HCT116 (cell line): ENCODE results near the gene SYDE1. TPM values are rescaled to one million over a fixed set of nuclear protein-coding genes. Genes with fewer than 3 reads are reported as not detected.

Source experiments
- ATAC-seq: fragments of 200-7000 bp; cut with Tn5 transposase; 2 replicates; pipeline ENCODE4 v1.9.1; 2020; ENCODE audit warnings: mild to moderate bottlenecking, moderate library complexity
- BruUV-seq: library from RNA; stranded (reverse); fragments of 400-500 nt; replicated peaks from 2 replicates; lab custom pipeline; 2021; lab: Mats Ljungman, UMichigan
- CTCF ChIA-PET: fragments of 300-600 bp; sonication (Branson Sonifier 250); formaldehyde crosslinking; loops from one replicate; lab custom pipeline; 2021; ENCODE audit warnings: antibody characterized with exemption; lab: Charles Lee
- POLR2A ChIA-PET: fragments of 300-600, 350-600 bp; sonication (Branson Sonifier 250); formaldehyde crosslinking; loops from one replicate; lab custom pipeline; 2021; ENCODE audit warnings: antibody characterized with exemption; lab: Charles Lee
- RAD21 ChIA-PET, 2 experiments: fragments of 300-600 bp; sonication (Branson Sonifier 250); formaldehyde crosslinking; loops; one replicate each; lab custom pipeline; 2023; ENCODE audit warnings: low total read pairs in 2 of 2; ENCODE audit not compliant: uncharacterized antibody in 2 of 2, unreplicated experiment in 2 of 2, low non-redundant PET in 1 of 2; lab: Charles Lee
- DNase-seq: peaks from one replicate; pipeline ENCODE4 v3.0.0-alpha.2; 2010; ENCODE audit warnings: low read depth, low spot score
- H2AFZ ChIP-seq: fragments of 200-600 bp; shearing (Covaris generic), sonication (generic); 2 replicates; pipeline ENCODE4 v1.6.1; 2017; ENCODE audit warnings: low read depth, mixed run types, mixed read lengths, antibody characterized with exemption, low read length; ENCODE audit not compliant: poor library complexity, severe bottlenecking
- H3K27ac ChIP-seq: 2 replicates; pipeline ENCODE4 v1.5.1; 2012; ENCODE audit warnings: low read depth, low read length
- H3K27me3 ChIP-seq: fragments of 200-600 bp; sonication (generic); 2 replicates; pipeline ENCODE4 v1.6.1; 2016; ENCODE audit warnings: mixed run types, low read length, mixed read lengths; ENCODE audit not compliant: insufficient read depth
- H3K36me3 ChIP-seq, 2 experiments: fragments of 200-500 bp in 1 of 2; fragments of 200-600 bp in 1 of 2; sonication (Bioruptor generic) in 1 of 2; sonication (generic) in 1 of 2; 2 replicates each; pipeline versions ENCODE4 v1.5.1 to v1.6.1; 2014 to 2016; ENCODE audit warnings: low read length in 2 of 2, inconsistent platforms in 1 of 2, mixed read lengths in 1 of 2, mixed run types in 1 of 2; ENCODE audit not compliant: insufficient read depth in 2 of 2, control insufficient read depth in 1 of 2
- H3K4me1 ChIP-seq, 2 experiments: fragments of 200-600 bp in 1 of 2; sonication (generic) in 1 of 2; 2 replicates each; pipeline versions ENCODE4 v1.5.1 to v1.6.1; 2012 to 2017; ENCODE audit warnings: low read length in 2 of 2, inconsistent platforms in 1 of 2, mild to moderate bottlenecking in 1 of 2, mixed read lengths in 1 of 2, mixed run types in 1 of 2, moderate library complexity in 1 of 2; ENCODE audit not compliant: insufficient read depth in 2 of 2, control insufficient read depth in 1 of 2
- H3K4me2 ChIP-seq: fragments of 200-600 bp; sonication (generic); 2 replicates; pipeline ENCODE4 v1.6.1; 2017; ENCODE audit warnings: mixed run types, low read length, mixed read lengths
- H3K4me3 ChIP-seq, 2 experiments: fragments of 200-600 bp in 1 of 2; sonication (generic) in 1 of 2; replicated peaks in 1 of 2; 2 replicates each; pipeline ENCODE4 v1.5.1; 2011 to 2016; ENCODE audit warnings: low read length in 2 of 2, control low read depth in 1 of 2, low read depth in 1 of 2, mild to moderate bottlenecking in 1 of 2, mixed read lengths in 1 of 2, mixed run types in 1 of 2
- H3K79me2 ChIP-seq: fragments of 200-600 bp; sonication (generic); 2 replicates; pipeline ENCODE4 v1.6.1; 2017; ENCODE audit warnings: mild to moderate bottlenecking, mixed run types, low read length, moderate library complexity, mixed read lengths; ENCODE audit not compliant: insufficient read depth
- H3K9ac ChIP-seq: fragments of 200-600 bp; sonication (generic); 2 replicates; pipeline ENCODE4 v1.6.1; 2016; ENCODE audit warnings: low read length, mixed read lengths
- H3K9me2 ChIP-seq: fragments of 200-600 bp; sonication (generic), shearing (Covaris generic); 2 replicates; pipeline ENCODE4 v1.6.1; 2017; ENCODE audit warnings: mixed run types, mild to moderate bottlenecking, moderate library complexity; ENCODE audit not compliant: insufficient read depth
- H3K9me3 ChIP-seq, 2 experiments: fragments of 200-500 bp in 1 of 2; fragments of 200-600 bp in 1 of 2; sonication (Bioruptor generic) in 1 of 2; sonication (generic) in 1 of 2; 2 replicates each; pipeline ENCODE4 v1.6.1; 2014 to 2017; ENCODE audit warnings: low read length in 2 of 2, mixed read lengths in 2 of 2, inconsistent platforms in 1 of 2, low read depth in 1 of 2, mild to moderate bottlenecking in 1 of 2, mixed run types in 1 of 2, moderate library complexity in 1 of 2; ENCODE audit not compliant: control insufficient read depth in 1 of 2, insufficient read depth in 1 of 2
- H4K20me1 ChIP-seq: fragments of 200-600 bp; sonication (generic), shearing (Covaris generic); 2 replicates; pipeline ENCODE4 v1.6.1; 2017; ENCODE audit warnings: mixed run types, mild to moderate bottlenecking, moderate library complexity; ENCODE audit not compliant: insufficient read depth
- CEBPB ChIP-seq: IDR thresholded peaks from 2 replicates; pipeline ENCODE4 v1.6.1; 2012; ENCODE audit warnings: low read depth
- EGR1 ChIP-seq: IDR thresholded peaks from 2 replicates; pipeline ENCODE4 v1.6.1; 2012; ENCODE audit warnings: low read depth
- ELF1 ChIP-seq: IDR thresholded peaks from 2 replicates; pipeline ENCODE4 v1.6.1; 2012; ENCODE audit warnings: low read depth, borderline replicate concordance
- EZH2 ChIP-seq: fragments of 200-600 bp; sonication (generic); IDR thresholded peaks from 2 replicates; pipeline ENCODE4 v1.6.1; 2017; ENCODE audit warnings: antibody characterized with exemption, mixed run types
- FOSL1 ChIP-seq: IDR thresholded peaks from 2 replicates; pipeline ENCODE4 v1.6.1; 2012; ENCODE audit warnings: low read depth
- JUND ChIP-seq: IDR thresholded peaks from 2 replicates; pipeline ENCODE4 v1.6.1; 2012
- POLR2A ChIP-seq: IDR thresholded peaks from 2 replicates; pipeline ENCODE4 v1.7.0; 2011; ENCODE audit warnings: borderline replicate concordance; ENCODE audit not compliant: insufficient read depth, insufficient read length; ENCODE audit errors: extremely low read depth
- RAD21 ChIP-seq: IDR thresholded peaks from 2 replicates; pipeline ENCODE4 v1.6.1; 2012; ENCODE audit warnings: low read depth, mild to moderate bottlenecking
- SIN3A ChIP-seq: IDR thresholded peaks from 2 replicates; pipeline ENCODE4 v1.6.1; 2012; ENCODE audit warnings: low read depth
- SP1 ChIP-seq: IDR thresholded peaks from 2 replicates; pipeline ENCODE4 v1.6.1; 2012; ENCODE audit warnings: low read depth
- TCF7L2 ChIP-seq: IDR thresholded peaks from 2 replicates; pipeline ENCODE4 v1.7.0; 2011; ENCODE audit warnings: borderline replicate concordance, inconsistent platforms; ENCODE audit not compliant: insufficient read depth, insufficient read length; ENCODE audit errors: extremely low read depth
- YY1 ChIP-seq: IDR thresholded peaks from 2 replicates; pipeline ENCODE4 v1.6.1; 2011; ENCODE audit warnings: low read length, low read depth, moderate library complexity, mild to moderate bottlenecking; ENCODE audit not compliant: insufficient replicate concordance; ENCODE audit errors: extremely low read depth
- ZFX ChIP-seq: fragments of 450-650 bp; IDR thresholded peaks from 2 replicates; pipeline ENCODE4 v1.6.1; 2017
- ZNF274 ChIP-seq: fragments of 200-500 bp; sonication (Bioruptor generic); IDR thresholded peaks from 2 replicates; pipeline ENCODE4 v1.6.1; 2014; ENCODE audit warnings: mild to moderate bottlenecking, low read depth, low read length, inconsistent platforms
- intact Hi-C: fragments of 100-400 bp; cut with micrococcal nuclease; formaldehyde crosslinking; loops from 2 replicates; pipeline ENCODE4 v1.10.0; 2022
- total RNA-seq: library from RNA; stranded (reverse); gene quantifications from one replicate; pipeline ENCODE4 v1.2.1, GENCODE V29; 2021; ENCODE audit not compliant: unreplicated experiment
- TF ChIP-seq, protein P1 (sequence below): IDR thresholded peaks from 2 replicates; pipeline ENCODE4 v1.6.1; 2012; ENCODE audit warnings: low read depth
- TF ChIP-seq, protein P2 (sequence below): IDR thresholded peaks from 2 replicates; pipeline ENCODE4 v1.6.1; 2012
- TF ChIP-seq, protein P3 (sequence below), 3 experiments: fragments of 200-600 bp in 1 of 3; sonication (generic) in 1 of 3; IDR thresholded peaks in 2 of 3; conservative IDR thresholded peaks in 1 of 3; 2 replicates each; pipeline ENCODE4 v1.5.1; 2012 to 2017; ENCODE audit warnings: low read depth in 2 of 3, low read length in 2 of 3, antibody characterized with exemption in 1 of 3, borderline replicate concordance in 1 of 3, control low read depth in 1 of 3, mild to moderate bottlenecking in 1 of 3, mixed read lengths in 1 of 3, mixed run types in 1 of 3, moderate library complexity in 1 of 3; ENCODE audit not compliant: insufficient read depth in 1 of 3

The SYDE1 gene
- total RNA-seq, 1 experiment from 2014 or later = 4.9 TPM

DNA sequence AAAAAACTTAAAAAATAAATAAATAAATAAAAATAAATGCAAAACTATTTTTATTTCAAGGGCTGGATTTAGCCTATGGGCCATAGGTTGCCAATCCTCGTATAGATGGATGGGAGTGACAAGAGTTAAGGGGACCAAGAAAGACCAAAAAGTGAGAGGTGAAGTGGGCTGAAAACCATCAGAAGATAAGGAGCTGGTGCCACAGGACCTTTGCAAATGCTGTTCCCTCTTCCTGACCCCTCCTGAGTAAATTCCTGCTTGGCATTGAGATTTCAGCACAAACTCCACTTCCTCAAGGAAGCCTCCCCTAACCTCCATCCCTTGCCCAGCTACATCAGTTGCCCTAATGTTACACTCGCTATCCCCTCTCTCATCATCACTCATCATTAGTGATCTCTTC lies 14.2 kb upstream of the SYDE1 start:
- Histone ChIP-seq H4K20me1 (no peaks in the 10 kb centered on the region), H3K9me2 (no peaks in the 10 kb centered on the region), H3K36me3 (no peaks in the 10 kb centered on the region), H3K79me2 (no peaks in the 10 kb centered on the region), H3K9ac (no peak overlapping the region), H2AFZ (no peak overlapping the region), H3K27ac (no peak overlapping the region), H3K27me3 (peaks cover 5% of the 10 kb centered on the region; the same call in 1 of the 2 replicates), H3K4me3 (no peak overlapping the region), H3K4me1 (peaks cover 0 to 4% of the 10 kb centered on the region in 2 experiments; a peak in 1 of 4 replicates), H3K9me3 (no peaks in the 10 kb centered on the region), H3K4me2 (no peak overlapping the region)
- DNase-seq (no peak), ATAC-seq (no peak)
- no TSS peak for BruUV-seq
- ChIA-PET RAD21 (no interaction called here), CTCF (interaction anchor here (1.1 to 2.7 kb wide), 8 partner anchors 9 to 307 kb away, joined by 3 to 27 read pairs (median 12); partner anchors contain the start of gene OR1I1), POLR2A (interaction anchor here (1.6 kb wide), 1 partner anchor 56 kb away, joined by 5 read pairs; no protein-coding TSS in a partner anchor)
- intact Hi-C loops = loop anchor here (2.0 to 5.0 kb wide), 3 partner anchors 168 to 464 kb away; no protein-coding TSS in a partner anchor
- no peak for TF ChIP-seq POLR2A

DNA sequence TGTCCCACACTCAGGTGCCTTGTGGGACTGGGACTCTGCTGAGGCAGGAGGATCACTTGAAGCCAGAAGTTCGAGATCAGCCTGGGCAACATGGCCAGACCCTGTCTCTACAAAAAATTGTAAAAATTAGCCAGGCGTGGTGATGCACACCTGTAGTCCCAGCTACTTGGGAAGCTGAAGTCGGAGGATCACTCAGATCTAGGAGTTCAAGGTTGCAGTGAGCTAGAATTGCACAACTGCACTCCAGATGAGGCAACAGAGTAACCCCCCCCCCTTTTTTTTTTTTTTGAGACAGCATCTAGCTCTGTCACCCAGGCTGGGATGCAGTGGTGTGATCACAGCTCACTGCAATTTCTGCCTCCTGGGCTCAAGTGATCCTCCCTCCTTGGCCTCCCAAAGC lies 11.0 kb upstream of the SYDE1 start:
- Histone ChIP-seq H3K4me3 (no peak overlapping the region), H3K79me2 (no peaks in the 10 kb centered on the region), H3K9me3 (no peaks in the 10 kb centered on the region), H3K9ac (no peak overlapping the region), H3K4me2 (no peak overlapping the region), H3K27me3 (no peaks in the 10 kb centered on the region), H4K20me1 (no peaks in the 10 kb centered on the region), H3K9me2 (no peaks in the 10 kb centered on the region), H3K27ac (no peak overlapping the region), H2AFZ (no peak overlapping the region), H3K36me3 (no peaks in the 10 kb centered on the region), H3K4me1 (peaks cover 0 to 4% of the 10 kb centered on the region in 2 experiments; a peak in 1 of 4 replicates)
- ChIA-PET POLR2A (no interaction called here), RAD21 (no interaction called here), CTCF (interaction anchor here (0.7 to 1.2 kb wide), 2 partner anchors 66 to 164 kb away, joined by 3 read pairs; no protein-coding TSS in a partner anchor)
- no peak for ATAC-seq
- no TSS peak for BruUV-seq
- DNase-seq = no peak
- intact Hi-C loops = no loop called here
- no peak for TF ChIP-seq ZFX
- no peak for TF ChIP-seq SIN3A
- TF ChIP-seq ZNF274 = no peak
- TF ChIP-seq EZH2 = no peak
- TF ChIP-seq FOSL1 = no peak
- TF ChIP-seq, protein P1, sequence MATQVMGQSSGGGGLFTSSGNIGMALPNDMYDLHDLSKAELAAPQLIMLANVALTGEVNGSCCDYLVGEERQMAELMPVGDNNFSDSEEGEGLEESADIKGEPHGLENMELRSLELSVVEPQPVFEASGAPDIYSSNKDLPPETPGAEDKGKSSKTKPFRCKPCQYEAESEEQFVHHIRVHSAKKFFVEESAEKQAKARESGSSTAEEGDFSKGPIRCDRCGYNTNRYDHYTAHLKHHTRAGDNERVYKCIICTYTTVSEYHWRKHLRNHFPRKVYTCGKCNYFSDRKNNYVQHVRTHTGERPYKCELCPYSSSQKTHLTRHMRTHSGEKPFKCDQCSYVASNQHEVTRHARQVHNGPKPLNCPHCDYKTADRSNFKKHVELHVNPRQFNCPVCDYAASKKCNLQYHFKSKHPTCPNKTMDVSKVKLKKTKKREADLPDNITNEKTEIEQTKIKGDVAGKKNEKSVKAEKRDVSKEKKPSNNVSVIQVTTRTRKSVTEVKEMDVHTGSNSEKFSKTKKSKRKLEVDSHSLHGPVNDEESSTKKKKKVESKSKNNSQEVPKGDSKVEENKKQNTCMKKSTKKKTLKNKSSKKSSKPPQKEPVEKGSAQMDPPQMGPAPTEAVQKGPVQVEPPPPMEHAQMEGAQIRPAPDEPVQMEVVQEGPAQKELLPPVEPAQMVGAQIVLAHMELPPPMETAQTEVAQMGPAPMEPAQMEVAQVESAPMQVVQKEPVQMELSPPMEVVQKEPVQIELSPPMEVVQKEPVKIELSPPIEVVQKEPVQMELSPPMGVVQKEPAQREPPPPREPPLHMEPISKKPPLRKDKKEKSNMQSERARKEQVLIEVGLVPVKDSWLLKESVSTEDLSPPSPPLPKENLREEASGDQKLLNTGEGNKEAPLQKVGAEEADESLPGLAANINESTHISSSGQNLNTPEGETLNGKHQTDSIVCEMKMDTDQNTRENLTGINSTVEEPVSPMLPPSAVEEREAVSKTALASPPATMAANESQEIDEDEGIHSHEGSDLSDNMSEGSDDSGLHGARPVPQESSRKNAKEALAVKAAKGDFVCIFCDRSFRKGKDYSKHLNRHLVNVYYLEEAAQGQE = no peak
- TF ChIP-seq ELF1 = no peak
- no peak for TF ChIP-seq RAD21
- TF ChIP-seq, protein P2, sequence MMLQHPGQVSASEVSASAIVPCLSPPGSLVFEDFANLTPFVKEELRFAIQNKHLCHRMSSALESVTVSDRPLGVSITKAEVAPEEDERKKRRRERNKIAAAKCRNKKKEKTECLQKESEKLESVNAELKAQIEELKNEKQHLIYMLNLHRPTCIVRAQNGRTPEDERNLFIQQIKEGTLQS = no peak
- no peak for TF ChIP-seq EGR1
- TF ChIP-seq, protein P3, sequence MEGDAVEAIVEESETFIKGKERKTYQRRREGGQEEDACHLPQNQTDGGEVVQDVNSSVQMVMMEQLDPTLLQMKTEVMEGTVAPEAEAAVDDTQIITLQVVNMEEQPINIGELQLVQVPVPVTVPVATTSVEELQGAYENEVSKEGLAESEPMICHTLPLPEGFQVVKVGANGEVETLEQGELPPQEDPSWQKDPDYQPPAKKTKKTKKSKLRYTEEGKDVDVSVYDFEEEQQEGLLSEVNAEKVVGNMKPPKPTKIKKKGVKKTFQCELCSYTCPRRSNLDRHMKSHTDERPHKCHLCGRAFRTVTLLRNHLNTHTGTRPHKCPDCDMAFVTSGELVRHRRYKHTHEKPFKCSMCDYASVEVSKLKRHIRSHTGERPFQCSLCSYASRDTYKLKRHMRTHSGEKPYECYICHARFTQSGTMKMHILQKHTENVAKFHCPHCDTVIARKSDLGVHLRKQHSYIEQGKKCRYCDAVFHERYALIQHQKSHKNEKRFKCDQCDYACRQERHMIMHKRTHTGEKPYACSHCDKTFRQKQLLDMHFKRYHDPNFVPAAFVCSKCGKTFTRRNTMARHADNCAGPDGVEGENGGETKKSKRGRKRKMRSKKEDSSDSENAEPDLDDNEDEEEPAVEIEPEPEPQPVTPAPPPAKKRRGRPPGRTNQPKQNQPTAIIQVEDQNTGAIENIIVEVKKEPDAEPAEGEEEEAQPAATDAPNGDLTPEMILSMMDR (IDR thresholded peaks at IDR 0.05 in 2 of 3, conservative IDR thresholded peaks at IDR 0.05 in 1 of 3; ENCODE audit: borderline replicate concordance in 1 of 3, insufficient read depth in 1 of 3, low read depth in 2 of 3, low read length in 2 of 3) = no peak
- TF ChIP-seq JUND = no peak
- TF ChIP-seq YY1 = no peak
- no peak for TF ChIP-seq SP1
- no peak for TF ChIP-seq TCF7L2
- TF ChIP-seq CEBPB = no peak
